HL-60 (cell line): ENCODE measurements around the gene YWHAE.
"Not testable (repeated sequence)": the region's sequence is repeated elsewhere in the genome, so short reads cannot be mapped to it uniquely, and the experiment has no call there.

Experiments
- DNase-seq, 2 experiments: peaks; one replicate each; pipeline ENCODE4 v3.0.0-alpha.2; 2010 to 2020; ENCODE audit warnings: low read depth in 1 of 2, low spot score in 1 of 2
- H3K27ac ChIP-seq: fragments of 250-450 bp; sonication (Bioruptor Pico); replicated peaks from 2 replicates; pipeline ENCODE4 v1.5.1; 2020; ENCODE audit warnings: mild to moderate bottlenecking, moderate library complexity
- H3K27me3 ChIP-seq: fragments of 250-450 bp; sonication (Bioruptor Pico); 2 replicates; pipeline ENCODE4 v1.5.1; 2021; ENCODE audit warnings: mild to moderate bottlenecking, moderate library complexity; ENCODE audit not compliant: insufficient read depth, poor library complexity, severe bottlenecking
- H3K4me3 ChIP-seq: replicated peaks from 2 replicates; pipeline ENCODE4 v1.5.1; 2011; ENCODE audit warnings: mild to moderate bottlenecking, control low read depth, low read length; ENCODE audit not compliant: insufficient read depth
- GABPA ChIP-seq: IDR thresholded peaks from 2 replicates; pipeline ENCODE4 v1.6.1; 2012; ENCODE audit warnings: low read depth
- POLR2AphosphoS5 ChIP-seq: IDR thresholded peaks from 2 replicates; pipeline ENCODE4 v1.6.1; 2012; ENCODE audit warnings: low read depth
- REST ChIP-seq: IDR thresholded peaks from 2 replicates; pipeline ENCODE4 v1.6.1; 2012; ENCODE audit warnings: low read depth; ENCODE audit not compliant: insufficient replicate concordance
- SPI1 ChIP-seq: IDR thresholded peaks from 2 replicates; pipeline ENCODE4 v1.6.1; 2012; ENCODE audit warnings: low read depth, mild to moderate bottlenecking, borderline replicate concordance
- TF ChIP-seq, protein P1 (sequence below): IDR thresholded peaks from one replicate; pipeline ENCODE4 v1.5.1; 2011; ENCODE audit warnings: low read length, control low read depth, inconsistent platforms; ENCODE audit not compliant: insufficient read depth

YWHAE gene

DNA sequence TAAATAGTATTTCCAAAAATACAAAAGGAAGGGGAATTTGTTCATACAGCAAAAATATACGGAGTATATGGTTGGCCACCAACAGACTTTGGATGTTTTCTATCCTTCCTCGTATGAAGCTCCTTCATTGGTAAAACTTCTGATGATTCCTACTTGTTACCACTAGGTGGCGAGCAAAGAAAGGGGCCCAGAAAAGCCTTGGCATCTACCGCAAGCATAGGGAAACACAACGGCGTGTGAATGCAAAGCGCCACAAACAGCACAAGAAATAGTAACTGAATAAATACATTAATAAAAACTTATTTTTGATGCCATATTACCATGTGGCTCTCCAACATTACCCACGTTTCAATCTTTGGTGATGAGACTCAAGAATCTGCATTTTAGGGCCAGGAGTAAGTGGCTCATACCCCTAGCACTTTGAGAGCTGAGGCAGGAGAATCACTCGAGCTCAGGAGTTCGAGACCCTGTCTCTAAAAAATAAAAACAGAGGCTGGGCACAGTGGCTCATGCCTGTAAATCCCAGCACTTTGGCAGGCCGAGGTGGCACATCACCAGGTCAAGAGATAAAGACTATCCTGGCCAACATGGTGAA, 34.5 kb downstream of the YWHAE start:
- Histone ChIP-seq H3K27ac (no peak overlapping the region), H3K4me3 (no peak overlapping the region), H3K27me3 (no peaks in the 10 kb centered on the region)
- TF ChIP-seq, protein P1, sequence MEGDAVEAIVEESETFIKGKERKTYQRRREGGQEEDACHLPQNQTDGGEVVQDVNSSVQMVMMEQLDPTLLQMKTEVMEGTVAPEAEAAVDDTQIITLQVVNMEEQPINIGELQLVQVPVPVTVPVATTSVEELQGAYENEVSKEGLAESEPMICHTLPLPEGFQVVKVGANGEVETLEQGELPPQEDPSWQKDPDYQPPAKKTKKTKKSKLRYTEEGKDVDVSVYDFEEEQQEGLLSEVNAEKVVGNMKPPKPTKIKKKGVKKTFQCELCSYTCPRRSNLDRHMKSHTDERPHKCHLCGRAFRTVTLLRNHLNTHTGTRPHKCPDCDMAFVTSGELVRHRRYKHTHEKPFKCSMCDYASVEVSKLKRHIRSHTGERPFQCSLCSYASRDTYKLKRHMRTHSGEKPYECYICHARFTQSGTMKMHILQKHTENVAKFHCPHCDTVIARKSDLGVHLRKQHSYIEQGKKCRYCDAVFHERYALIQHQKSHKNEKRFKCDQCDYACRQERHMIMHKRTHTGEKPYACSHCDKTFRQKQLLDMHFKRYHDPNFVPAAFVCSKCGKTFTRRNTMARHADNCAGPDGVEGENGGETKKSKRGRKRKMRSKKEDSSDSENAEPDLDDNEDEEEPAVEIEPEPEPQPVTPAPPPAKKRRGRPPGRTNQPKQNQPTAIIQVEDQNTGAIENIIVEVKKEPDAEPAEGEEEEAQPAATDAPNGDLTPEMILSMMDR: peak; percentile 9
- no peak for TF ChIP-seq SPI1
- peak in 1 of 2 experiments; percentile 59 for DNase-seq

GRCh38 chr17:1362964-1363363, 37.1 kb downstream of the YWHAE start:
- peak; percentile 63 to 71 for DNase-seq
- TF ChIP-seq POLR2AphosphoS5 (no peak), GABPA (no peak), SPI1 (peak; percentile 83)
- Histone ChIP-seq H3K4me3 (no peak overlapping the region), H3K27ac (peak overlapping the region; percentile 59), H3K27me3 (no peaks in the 10 kb centered on the region)

- Histone ChIP-seq H3K4me3 (no peak overlapping the region), H3K27me3 (no peaks in the 10 kb centered on the region), H3K27ac (no peak overlapping the region; the same call in 1 of the 2 replicates)
- TF ChIP-seq, protein P1: no peak
- TF ChIP-seq REST (no peak), GABPA (no peak), SPI1 (no peak), POLR2AphosphoS5 (no peak)
- DNase-seq: no peak
Observed at GRCh38 chr17:1362065-1362848, 37.8 kb downstream of the YWHAE start.

- Histone ChIP-seq H3K27me3 (no peaks in the 10 kb centered on the region), H3K4me3 (no peak overlapping the region), H3K27ac (no peak overlapping the region)
- TF ChIP-seq SPI1 (no peak), REST (no peak), POLR2AphosphoS5 (no peak), GABPA (no peak)
- TF ChIP-seq, protein P1: no peak
- DNase-seq: no peak
Observed at GRCh38 chr17:1360975-1361374, 39.0 kb downstream of the YWHAE start.

DNA sequence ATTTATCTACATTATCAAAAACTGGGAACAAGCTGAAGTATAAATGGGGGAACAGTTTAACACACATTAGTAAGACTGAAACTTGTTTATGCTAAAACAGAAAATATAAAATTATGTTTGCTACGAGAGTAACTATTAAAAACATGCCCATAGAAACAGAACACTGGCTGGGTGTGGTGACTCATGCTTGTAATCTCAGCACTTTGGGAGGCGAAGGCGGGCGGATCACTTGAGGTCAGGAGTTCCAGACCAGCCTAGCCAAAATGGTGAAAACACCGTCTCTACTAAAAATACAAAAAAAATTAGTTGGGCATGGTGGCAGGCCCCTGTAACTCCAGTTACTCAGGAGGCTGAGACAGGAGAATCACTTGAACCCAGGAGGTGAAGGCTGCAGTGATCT, 39.7 kb downstream of the YWHAE start:
- not testable (repeated sequence) for H3K27me3 ChIP-seq, H3K27ac ChIP-seq, H3K4me3 ChIP-seq, DNase-seq
